Measurements from ENCODE around the gene INPP4B. TPM values are rescaled to one million over a fixed set of nuclear protein-coding genes. Genes with fewer than 3 reads are reported as not detected.

The INPP4B gene
- total and polyA plus RNA-seq, 2 donors (not counting 1 experiment from before 2014, with no cell fraction given), result 0.03 TPM; not detected in 1

- no peaks in the 10 kb centered on the region for H3K27me3 Mint-ChIP-seq
- no peak for ATAC-seq (ENCODE audit: low read depth)
Observed at GRCh38 chr4:142549248-142549647, 296.9 kb downstream of the INPP4B start.

GRCh38 chr4:142548491-142548890, 297.6 kb downstream of the INPP4B start:
- no CpG with 5 or more reads among the region's 1 CpG for WGBS (ENCODE audit: insufficient coverage)
- H3K27ac Mint-ChIP-seq, result no peak overlapping the region
- Histone ChIP-seq H4K20me1 (ENCODE audit: control insufficient read depth, insufficient read depth, low read length, poor library complexity, severe bottlenecking) (no peaks in the 10 kb centered on the region), H3K27ac (ENCODE audit: low read length in 2 of 2) (no peak overlapping the region), H3K4me3 (ENCODE audit: control extremely low read depth in 1 of 5, extremely low read depth in 1 of 5, insufficient read depth in 1 of 5, low read depth in 2 of 5, low read length in 4 of 5) (no peak overlapping the region), H2AFZ (ENCODE audit: insufficient read depth, low read depth, low read length, poor library complexity, severe bottlenecking) (no peak overlapping the region), H3K9ac (ENCODE audit: low read length) (no peak overlapping the region), H3K4me1 (ENCODE audit: control insufficient read depth in 2 of 2, insufficient read depth in 2 of 2, low read length in 2 of 2) (no peaks in the 10 kb centered on the region), H3K79me2 (ENCODE audit: control insufficient read depth, insufficient read depth, low read length) (no peaks in the 10 kb centered on the region), H3K27me3 (replicated peaks in 1 of 4; ENCODE audit: control extremely low read depth in 1 of 4, control insufficient read depth in 3 of 4, insufficient read depth in 4 of 4, low read length in 3 of 4) (no peaks in the 10 kb centered on the region), H3K4me2 (replicated peaks; ENCODE audit: low read depth, low read length, poor library complexity, severe bottlenecking) (no peak overlapping the region), H3K9me3 (ENCODE audit: control extremely low read depth in 1 of 3, control insufficient read depth in 2 of 3, insufficient read depth in 1 of 3, low read length in 2 of 3) (no peaks in the 10 kb centered on the region), H3K36me3 (replicated peaks in 1 of 2; ENCODE audit: control extremely low read depth in 1 of 2, control insufficient read depth in 1 of 2, extremely low read depth in 1 of 2, insufficient read depth in 2 of 2, low read length in 1 of 2) (no peaks in the 10 kb centered on the region)
- H3K4me1 Mint-ChIP-seq, result no peaks in the 10 kb centered on the region
- H3K9me3 Mint-ChIP-seq (ENCODE audit: insufficient read depth), result no peaks in the 10 kb centered on the region
- intact Hi-C loops (cut with micrococcal nuclease), result no loop called here
- DNase-seq (no peak), ATAC-seq (ENCODE audit: low read depth) (no peak)
- CTCF ChIA-PET, result no interaction called here
- no peak overlapping the region for H3K4me3 Mint-ChIP-seq
- no peak for TF ChIP-seq EZH2 (IDR thresholded peaks at IDR 0.05; ENCODE audit: borderline replicate concordance, insufficient read depth, low read depth, low read length, poor library complexity, severe bottlenecking)
- TF ChIP-seq CTCF (IDR thresholded peaks at IDR 0.05), result no peak
- no peaks in the 10 kb centered on the region for H3K27me3 Mint-ChIP-seq
- POLR2A ChIA-PET, result no interaction called here

More at GRCh38 chr4:142549248-142549647, 296.9 kb downstream of the INPP4B start:
- WGBS (ENCODE audit: insufficient coverage), result 94% methylated on average over 2 of the region's 3 CpGs
- no peaks in the 10 kb centered on the region for H3K4me1 ChIP-seq (ENCODE audit: control insufficient read depth in 2 of 2, insufficient read depth in 2 of 2, low read length in 2 of 2)
- Mint-ChIP-seq H3K27ac (no peak overlapping the region), H3K9me3 (ENCODE audit: insufficient read depth) (no peaks in the 10 kb centered on the region), H3K4me1 (no peaks in the 10 kb centered on the region), H3K4me3 (no peak overlapping the region)
- H3K4me2 ChIP-seq (replicated peaks; ENCODE audit: low read depth, low read length, poor library complexity, severe bottlenecking), result no peak overlapping the region
- H3K27me3 ChIP-seq (replicated peaks in 1 of 4; ENCODE audit: control extremely low read depth in 1 of 4, control insufficient read depth in 3 of 4, insufficient read depth in 4 of 4, low read length in 3 of 4), result no peaks in the 10 kb centered on the region
- H3K36me3 ChIP-seq (replicated peaks in 1 of 2; ENCODE audit: control extremely low read depth in 1 of 2, control insufficient read depth in 1 of 2, extremely low read depth in 1 of 2, insufficient read depth in 2 of 2, low read length in 1 of 2), result no peaks in the 10 kb centered on the region
- no peak overlapping the region for H3K4me3 ChIP-seq (ENCODE audit: control extremely low read depth in 1 of 5, extremely low read depth in 1 of 5, insufficient read depth in 1 of 5, low read depth in 2 of 5, low read length in 4 of 5)
- no peak overlapping the region for H2AFZ ChIP-seq (ENCODE audit: insufficient read depth, low read depth, low read length, poor library complexity, severe bottlenecking)
- H3K9me3 ChIP-seq (ENCODE audit: control extremely low read depth in 1 of 3, control insufficient read depth in 2 of 3, insufficient read depth in 1 of 3, low read length in 2 of 3), result no peaks in the 10 kb centered on the region
- no peak for DNase-seq
- no peak overlapping the region for H3K27ac ChIP-seq (ENCODE audit: low read length in 2 of 2)
- intact Hi-C loops (cut with micrococcal nuclease), result no loop called here
- TF ChIP-seq EZH2 (IDR thresholded peaks at IDR 0.05; ENCODE audit: borderline replicate concordance, insufficient read depth, low read depth, low read length, poor library complexity, severe bottlenecking), result no peak
- TF ChIP-seq CTCF (IDR thresholded peaks at IDR 0.05), result no peak
- no peaks in the 10 kb centered on the region for H4K20me1 ChIP-seq (ENCODE audit: control insufficient read depth, insufficient read depth, low read length, poor library complexity, severe bottlenecking)
- no peaks in the 10 kb centered on the region for H3K79me2 ChIP-seq (ENCODE audit: control insufficient read depth, insufficient read depth, low read length)
- POLR2A ChIA-PET, result no interaction called here
- no peak overlapping the region for H3K9ac ChIP-seq (ENCODE audit: low read length)
- CTCF ChIA-PET, result no interaction called here

Data from B cell (primary cell).